SK-MEL-5 (cell line): Measurements from ENCODE around the gene DHRS3. TPM values are rescaled to one million over a fixed set of nuclear protein-coding genes. Genes with fewer than 3 reads are reported as not detected.

ENCODE experiments used
- DNase-seq: peaks from one replicate; pipeline ENCODE4 v3.0.0-alpha.2; 2016; ENCODE audit warnings: low read depth, low spot score
- in situ Hi-C: cut with HindIII; loops from 2 replicates; pipeline ENCODE4 v1.10.0; 2016; ENCODE audit warnings: low sequenced_read_pairs, high pct_unique_total_duplicates, low pct_unique_long_range_greater_than_20kb
- total RNA-seq: library from RNA; depleted of rRNA; stranded (reverse); fragments of >200 nt; shearing (Covaris generic); gene quantifications from 2 replicates; pipeline ENCODE4 v1.2.3, GENCODE V29; 2014

Gene DHRS3
- total RNA-seq, 1 experiment from 2014 or later = not detected

DNA sequence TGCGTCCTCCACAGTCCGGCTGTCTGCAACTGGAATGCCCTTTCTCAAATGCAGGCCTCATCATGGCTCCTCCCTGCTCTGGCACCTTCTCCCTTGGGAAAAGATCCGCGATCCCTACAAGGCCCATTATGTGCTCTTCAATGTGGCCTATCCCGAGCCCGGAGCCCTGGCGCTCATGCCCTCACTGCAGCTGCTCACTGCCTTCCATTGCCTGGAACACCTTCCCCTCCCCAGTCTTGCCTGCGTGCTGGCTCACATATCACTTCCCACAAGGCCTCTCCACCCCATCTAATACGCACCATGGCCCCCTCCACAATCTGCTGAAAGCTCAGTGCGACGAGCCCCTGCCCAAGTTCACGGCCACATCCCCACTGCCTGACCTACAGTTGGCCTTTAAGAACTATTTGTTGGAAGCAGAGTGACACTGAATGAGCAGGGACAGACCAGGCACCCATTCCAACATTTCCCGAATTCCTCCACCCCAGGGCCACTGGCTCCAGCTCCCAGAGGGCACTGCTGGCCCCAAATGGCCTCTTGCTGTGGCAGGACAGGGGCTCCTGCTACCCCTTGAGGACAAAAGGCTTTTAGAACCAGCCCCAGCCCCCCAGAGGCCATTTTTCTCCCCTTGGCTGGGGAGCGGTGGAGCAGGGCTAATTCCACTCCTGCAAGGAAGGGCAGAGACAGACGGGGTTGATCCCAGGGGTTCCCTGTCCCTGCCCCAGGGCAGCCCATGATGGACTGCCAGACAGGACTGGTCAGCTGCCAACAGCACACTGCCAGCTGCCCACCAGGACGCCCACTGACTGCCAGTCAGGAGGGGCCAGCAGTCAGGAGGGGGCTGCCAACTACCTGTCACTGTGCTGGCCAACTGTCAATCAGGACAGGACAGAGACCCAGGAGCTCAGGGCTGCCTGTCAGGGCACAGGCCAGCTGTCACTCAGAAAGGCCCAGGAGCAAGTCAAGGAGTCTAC lies 64.8 kb downstream of the DHRS3 start:
- no peak for DNase-seq
- in situ Hi-C loops = no loop called here

DNA sequence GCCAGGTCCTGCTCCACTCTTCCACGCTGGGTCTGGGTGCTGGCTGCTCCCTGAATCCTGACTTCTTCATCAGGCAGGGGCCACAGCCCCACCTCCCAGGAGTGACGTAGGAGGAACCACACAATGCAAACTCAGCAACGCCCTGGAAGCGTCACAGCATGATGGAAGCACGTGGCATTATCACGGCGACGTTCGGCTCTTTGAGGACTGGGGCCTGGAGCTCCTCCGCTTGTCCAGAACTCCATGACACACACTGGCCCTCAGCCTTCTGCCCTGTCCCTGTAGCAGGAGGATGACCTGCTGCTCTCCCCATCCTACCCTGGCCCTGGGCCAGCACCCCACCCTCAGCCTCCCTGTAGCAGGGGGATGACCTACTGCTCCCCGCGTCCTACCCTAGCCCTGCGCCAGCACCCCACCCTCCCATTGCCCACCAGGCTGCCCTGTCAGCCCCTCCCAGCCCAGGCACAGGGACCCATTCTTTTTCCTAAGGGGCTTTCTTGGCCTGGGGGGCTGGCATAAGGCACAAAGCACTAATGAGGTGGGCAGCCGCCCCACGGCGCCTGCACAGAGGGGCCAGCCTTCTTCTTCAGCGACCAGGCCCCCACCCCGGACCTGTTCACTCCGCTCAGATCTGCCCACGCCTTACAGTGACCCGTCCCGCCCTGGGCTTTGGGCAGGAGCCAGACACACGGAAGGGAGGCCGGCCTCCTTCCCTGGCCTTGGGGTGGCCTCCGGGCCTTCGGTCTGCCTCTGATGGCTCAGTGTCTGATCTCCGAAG lies 65.7 kb downstream of the DHRS3 start:
- no peak for DNase-seq
- in situ Hi-C loops = no loop called here

GRCh38 chr1:12551584-12551983 lies 66.4 kb downstream of the DHRS3 start:
- DNase-seq = no peak
- in situ Hi-C loops = no loop called here

DNA sequence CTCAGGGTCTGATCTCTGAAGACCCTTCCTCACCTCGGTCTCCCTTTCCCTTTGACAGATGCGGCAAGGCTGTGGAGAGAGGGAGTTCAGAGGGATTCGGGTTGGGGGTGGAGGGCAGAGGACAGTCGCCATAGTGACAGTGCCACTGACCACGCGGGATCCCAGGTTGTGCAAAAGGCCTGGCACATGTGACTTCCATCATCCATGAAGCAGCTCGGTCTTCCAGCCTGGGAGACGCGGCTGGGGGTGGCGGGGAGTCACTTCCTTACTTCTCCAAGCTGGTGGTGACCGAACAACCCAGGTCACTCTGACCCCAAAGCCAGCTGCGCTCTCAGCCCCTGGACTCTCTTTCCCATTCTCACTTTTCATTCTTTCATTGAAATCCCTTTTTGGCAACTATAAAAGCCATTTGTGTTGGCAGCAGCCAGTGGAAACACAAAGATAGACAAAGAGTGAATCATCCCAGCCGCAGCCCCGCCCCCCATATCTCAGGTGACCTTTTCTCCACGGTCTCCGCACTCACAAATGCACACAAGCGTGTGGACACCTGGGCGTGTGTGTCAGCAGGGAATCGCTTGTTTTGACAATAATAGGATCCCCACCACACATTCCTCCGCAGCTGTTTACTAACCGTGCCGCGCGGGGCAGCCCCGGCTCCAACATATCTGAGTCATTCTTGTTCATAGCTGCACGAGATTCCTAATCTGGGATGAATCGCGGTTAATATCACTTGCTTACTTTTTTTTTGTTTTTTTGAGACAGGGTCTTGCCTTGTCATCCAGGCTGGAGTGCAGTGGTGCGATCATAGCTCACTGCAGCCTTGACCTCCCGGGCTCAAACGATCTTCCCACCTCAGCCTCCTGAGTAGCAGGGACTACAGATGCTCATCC lies 68.3 kb downstream of the DHRS3 start:
- in situ Hi-C loops = no loop called here
- DNase-seq = peak; percentile 51

- in situ Hi-C loops = no loop called here
- DNase-seq = no peak
These were observed 69.0 kb downstream of the DHRS3 start for GRCh38 chr1:12548973-12549459.

GRCh38 chr1:12548279-12548972 lies 69.6 kb downstream of the DHRS3 start:
- in situ Hi-C loops = no loop called here
- no peak for DNase-seq

- no peak for DNase-seq
- in situ Hi-C loops = no loop called here
These were observed 70.3 kb downstream of the DHRS3 start for GRCh38 chr1:12547586-12548225.

- in situ Hi-C loops = no loop called here
- no peak for DNase-seq
These were observed 71.0 kb downstream of the DHRS3 start for GRCh38 chr1:12546771-12547585.

DNA sequence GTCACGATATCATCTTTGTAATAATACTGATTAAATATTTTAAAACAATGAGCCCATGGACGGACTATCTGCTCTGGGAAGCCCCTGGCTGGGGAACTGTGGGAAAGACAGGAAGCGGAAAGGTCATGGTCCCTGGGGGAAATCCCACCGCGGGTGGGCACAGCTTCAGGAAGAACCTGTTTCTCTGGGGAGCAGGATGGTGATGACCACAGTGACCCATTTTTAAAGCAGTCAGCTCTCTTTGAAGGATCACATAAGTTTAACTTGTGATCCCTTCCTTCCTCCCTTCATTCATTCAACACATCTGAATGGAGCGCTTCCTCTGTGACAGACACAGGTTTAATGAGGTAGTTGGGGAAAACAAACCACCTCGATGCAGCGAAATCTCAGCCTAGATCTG lies 73.0 kb downstream of the DHRS3 start:
- in situ Hi-C loops = no loop called here

GRCh38 chr1:12544357-12544756 lies 73.7 kb downstream of the DHRS3 start:
- in situ Hi-C loops = no loop called here
- DNase-seq = no peak

More for the DNA sequence above, 73.0 kb downstream of the DHRS3 start:
- no peak for DNase-seq

DNA sequence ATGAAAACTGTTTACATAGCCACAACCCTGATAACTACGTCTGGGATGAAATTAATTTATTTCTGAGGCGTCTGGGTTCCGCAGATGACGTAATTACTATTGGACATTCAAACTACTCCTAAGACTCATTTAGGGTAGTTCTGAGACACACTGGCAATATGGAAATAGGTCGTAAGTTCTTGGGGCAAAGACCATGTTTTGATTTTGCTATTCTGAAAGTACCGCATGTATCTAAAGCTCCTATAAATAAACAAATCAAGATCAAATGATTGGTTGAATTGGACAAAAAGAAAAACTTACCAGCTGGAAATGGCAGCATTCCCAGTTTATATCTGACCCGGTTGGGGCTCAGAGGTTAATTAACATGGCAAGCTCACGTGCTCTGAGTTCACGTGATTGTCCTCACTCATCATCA lies 74.3 kb downstream of the DHRS3 start:
- DNase-seq = no peak
- in situ Hi-C loops = no loop called here

GRCh38 chr1:12542616-12543592 lies 75.1 kb downstream of the DHRS3 start:
- in situ Hi-C loops = no loop called here
- DNase-seq = no peak

GRCh38 chr1:12542138-12542465 lies 75.9 kb downstream of the DHRS3 start:
- in situ Hi-C loops = no loop called here

DNA sequence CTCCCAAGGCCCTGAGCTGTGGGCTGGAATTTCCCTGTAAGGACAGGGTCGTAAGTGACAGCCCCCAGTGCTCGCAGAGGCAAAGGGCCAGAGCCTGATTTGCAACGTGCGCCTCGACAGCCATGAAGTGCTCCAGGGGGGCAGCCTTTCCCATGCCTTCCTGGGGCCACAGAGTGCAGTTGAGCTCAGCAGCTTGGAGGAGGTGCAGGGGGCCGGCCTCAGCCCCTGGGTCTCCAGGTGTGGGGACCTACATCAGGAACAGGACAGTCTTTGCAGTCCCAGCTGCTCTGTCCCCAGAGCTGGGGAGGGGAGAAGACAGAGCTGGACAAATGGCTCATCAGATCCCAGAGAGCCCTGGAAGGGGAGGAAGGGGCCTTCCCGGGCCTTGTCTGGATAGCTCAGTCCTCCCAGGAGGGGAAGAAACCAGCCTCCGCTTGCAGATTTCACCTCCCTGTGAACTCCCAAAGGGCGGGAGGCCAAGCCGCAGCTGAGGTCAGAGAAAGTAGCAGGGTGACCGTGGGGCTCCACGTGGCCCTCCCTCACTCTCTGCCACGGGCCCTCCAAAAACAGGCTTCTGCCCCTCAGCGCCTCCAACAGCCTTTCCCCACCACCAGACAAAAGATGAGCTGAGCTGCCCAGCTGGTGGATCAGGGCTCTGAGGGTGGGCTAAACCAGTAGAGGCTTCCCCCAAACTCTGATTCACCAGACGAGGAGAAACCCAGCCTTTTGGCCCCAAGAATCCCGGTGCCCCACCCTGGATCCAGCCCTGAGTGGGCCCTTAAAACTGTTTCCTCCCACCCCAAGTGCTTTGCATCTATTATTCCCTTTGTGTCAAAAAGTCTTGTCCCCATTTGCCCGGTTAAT lies 76.5 kb downstream of the DHRS3 start:
- in situ Hi-C loops = no loop called here
- no peak for DNase-seq

More at GRCh38 chr1:12542138-12542465, 75.9 kb downstream of the DHRS3 start:
- no peak for DNase-seq
